Measurements from ENCODE around the gene DGAT2L6.

GRCh38 chrX:70168238-70169188 lies 8.8 kb upstream of the DGAT2L6 start:
- no peak for TF ChIP-seq CTCF (IDR thresholded peaks at IDR 0.05; ENCODE audit: low read length)
- no peak for TF ChIP-seq EZH2 (IDR thresholded peaks at IDR 0.05; ENCODE audit: borderline replicate concordance, low read length)
